ENCODE measurements around the gene PKP4. TPM values are rescaled to one million over a fixed set of nuclear protein-coding genes. Genes with fewer than 3 reads are reported as not detected.

Gene PKP4
- total and polyA plus RNA-seq, 2 of the 8 experiments (the other 6 are each of a cell fraction or from before 2014, with no cell fraction given), result 48.2 to 88.0 TPM

DNA sequence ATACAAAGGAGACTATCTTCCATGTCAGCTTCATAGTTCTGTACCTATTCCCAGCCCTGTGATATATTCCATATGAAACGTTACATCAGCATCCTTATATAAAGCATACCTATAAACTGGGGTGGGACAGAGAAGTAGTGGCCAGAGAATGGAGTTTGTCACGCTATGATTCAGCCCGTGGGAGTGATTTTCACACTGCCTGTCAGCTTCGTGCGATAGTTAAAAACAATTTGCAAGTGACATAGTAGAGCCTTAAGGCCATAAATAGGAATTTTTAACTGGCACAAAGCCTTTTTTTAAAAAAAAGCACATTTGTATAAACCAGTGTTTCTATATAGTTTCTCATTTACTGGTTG, 30.2 kb downstream of the PKP4 start:
- no peak overlapping the region for H2BK15ac ChIP-seq (ENCODE audit: low read length)
- ChIA-PET CTCF (ENCODE audit: partially characterized antibody) (interaction anchor here (0.7 to 1.1 kb wide), 2 partner anchors 9 kb away, joined by 4 read pairs; no protein-coding TSS in a partner anchor), POLR2A (ENCODE audit: partially characterized antibody) (no interaction called here)
- H3K18ac ChIP-seq (ENCODE audit: extremely low read depth, low read length), result no peak overlapping the region
- no peaks in the 10 kb centered on the region; the same call in 1 of the 2 replicates for H3K79me1 ChIP-seq (ENCODE audit: low read depth, low read length)
- no peak overlapping the region for H3K4me3 ChIP-seq (ENCODE audit: extremely low read depth in 1 of 4, insufficient read depth in 2 of 4, low read depth in 3 of 4, low read length in 4 of 4)
- no peak overlapping the region for H3K4me2 ChIP-seq (ENCODE audit: insufficient read depth in 1 of 2, low read depth in 2 of 2, low read length in 2 of 2)
- no peak overlapping the region for H3K27ac ChIP-seq (ENCODE audit: low read depth, low read length)
- H3K4me1 ChIP-seq (replicated peaks in 1 of 4; ENCODE audit: control insufficient read depth in 3 of 4, insufficient read depth in 4 of 4, low read length in 3 of 4), result peaks cover 0 to 22% (median 19%) of the 10 kb centered on the region in 4 experiments; a peak in 4 of 7 replicates
- no peak overlapping the region for H3K23ac ChIP-seq (ENCODE audit: insufficient read length)
- no peak overlapping the region for H2BK20ac ChIP-seq (ENCODE audit: low read length)
- H3K36me3 ChIP-seq (ENCODE audit: control insufficient read depth in 2 of 4, insufficient read depth in 4 of 4, low read length in 3 of 4), result no peaks in the 10 kb centered on the region
- peaks cover 5 to 14% of the 10 kb centered on the region in 2 experiments for H4K20me1 ChIP-seq (replicated peaks in 1 of 2; ENCODE audit: control insufficient read depth in 1 of 2, insufficient read depth in 2 of 2, low read length in 2 of 2)
- H3K4ac ChIP-seq (replicated peaks; ENCODE audit: insufficient read length, low read depth, low read length), result no peak overlapping the region
- H2BK12ac ChIP-seq (ENCODE audit: low read depth, low read length), result no peak overlapping the region
- no peak overlapping the region for H2BK5ac ChIP-seq (ENCODE audit: low read depth, low read length)
- DNase-seq (ENCODE audit: low read depth in 1 of 2, low spot score in 2 of 2) (no peak), FAIRE-seq (no peak)
- no peaks in the 10 kb centered on the region for H3K9me3 ChIP-seq (ENCODE audit: insufficient read depth in 2 of 2, low read depth in 1 of 2, low read length in 1 of 2)
- H4K91ac ChIP-seq (replicated peaks; ENCODE audit: insufficient read length, low read length), result no peak overlapping the region
- no peaks in the 10 kb centered on the region; the same call in 1 of the 2 replicates for H3K23me2 ChIP-seq (ENCODE audit: low read depth, low read length)
- no peak overlapping the region for H2AK5ac ChIP-seq (ENCODE audit: low read depth, low read length)
- no peak overlapping the region for H3K56ac ChIP-seq (replicated peaks; ENCODE audit: insufficient read length, low read depth, low read length)
- no peak overlapping the region for H4K8ac ChIP-seq (ENCODE audit: extremely low read depth, insufficient read depth, low read length)
- H3K9ac ChIP-seq (replicated peaks in 1 of 4; ENCODE audit: extremely low read depth in 1 of 4, low read depth in 3 of 4, low read length in 3 of 4), result no peak overlapping the region
- H2AFZ ChIP-seq (ENCODE audit: low read length), result no peak overlapping the region
- no peak overlapping the region for H2BK120ac ChIP-seq (replicated peaks; ENCODE audit: low read depth, low read length)
- H4K5ac ChIP-seq (ENCODE audit: insufficient read length, low read depth, low read length), result no peak overlapping the region
- no peak overlapping the region for H3K14ac ChIP-seq (ENCODE audit: insufficient read length)
- no peaks in the 10 kb centered on the region for H3K27me3 ChIP-seq (replicated peaks in 1 of 4; ENCODE audit: control insufficient read depth in 3 of 4, extremely low read depth in 1 of 4, insufficient read depth in 3 of 4, low read length in 3 of 4)
- WGBS, 2 experiments (ENCODE audit: extremely low coverage in 1 of 2, insufficient coverage in 1 of 2, insufficient read length in 1 of 2, insufficient replicate concordance in 2 of 2, low coverage in 1 of 2, low lambda C conversion rate in 2 of 2, missing lambda C conversion rate in 1 of 2), result 88% methylated on average over 5 of the region's 5 CpGs; no CpG with 5 or more reads in 1 of the 2 experiments
- peaks cover 3 to 96% of the 10 kb centered on the region in 2 experiments; a peak in 3 of 4 replicates for H3K79me2 ChIP-seq (ENCODE audit: control insufficient read depth in 1 of 2, insufficient read depth in 2 of 2, low read length in 2 of 2)
- no peak for TF ChIP-seq RBBP5 (IDR thresholded peaks at IDR 0.05; ENCODE audit: borderline replicate concordance, low read depth, low read length)
